Central memory CD8-positive, alpha-beta T cell (primary cell): ENCODE data around the gene NNAT.

Source experiments
- ATAC-seq: fragments of 150-1000 bp; cut with Tn5 transposase; replicated peaks from 2 replicates; pipeline ENCODE4 v1.10.0; 2022; ENCODE audit warnings: mild to moderate bottlenecking, moderate FRiP score, moderate number of reproducible peaks; ENCODE audit not compliant: poor library complexity, severe bottlenecking; ENCODE audit errors: extremely low read depth
- DNase-seq, 2 donors: peaks; one replicate each; pipeline ENCODE4 v3.0.0; 2021; ENCODE audit warnings: low spot score in 2 of 2
- H3K27ac Mint-ChIP-seq: one replicate; pipeline ENCODE4 v1.8.0; 2022; ENCODE audit warnings: low read depth, mild to moderate bottlenecking, moderate library complexity, mixed read lengths
- H3K27me3 Mint-ChIP-seq: one replicate; pipeline ENCODE4 v1.8.0; 2022; ENCODE audit warnings: mixed read lengths
- H3K36me3 Mint-ChIP-seq: one replicate; pipeline ENCODE4 v1.8.0; 2022; ENCODE audit warnings: mild to moderate bottlenecking, moderate library complexity, mixed read lengths; ENCODE audit not compliant: insufficient read depth
- H3K4me1 Mint-ChIP-seq: one replicate; pipeline ENCODE4 v1.8.0; 2022; ENCODE audit warnings: mixed read lengths
- H3K4me3 Mint-ChIP-seq: one replicate; pipeline ENCODE4 v1.8.0; 2022; ENCODE audit warnings: mild to moderate bottlenecking, moderate library complexity, mixed read lengths
- H3K9me3 Mint-ChIP-seq: one replicate; pipeline ENCODE4 v1.8.0; 2022; ENCODE audit warnings: mixed read lengths

Gene NNAT

GRCh38 chr20:37559312-37560027 lies 38.4 kb downstream of the NNAT start:
- peaks cover 57% of the 10 kb centered on the region for H3K27me3 Mint-ChIP-seq
- H3K4me3 Mint-ChIP-seq, result no peak overlapping the region
- DNase-seq (no peak), ATAC-seq (no peak)
- H3K36me3 Mint-ChIP-seq, result peaks cover 1% of the 10 kb centered on the region
- no peaks in the 10 kb centered on the region for H3K4me1 Mint-ChIP-seq
- no peaks in the 10 kb centered on the region for H3K9me3 Mint-ChIP-seq
- no peak overlapping the region for H3K27ac Mint-ChIP-seq

GRCh38 chr20:37560629-37561028 lies 39.6 kb downstream of the NNAT start:
- Mint-ChIP-seq H3K4me1 (no peaks in the 10 kb centered on the region), H3K27ac (no peak overlapping the region)

DNA sequence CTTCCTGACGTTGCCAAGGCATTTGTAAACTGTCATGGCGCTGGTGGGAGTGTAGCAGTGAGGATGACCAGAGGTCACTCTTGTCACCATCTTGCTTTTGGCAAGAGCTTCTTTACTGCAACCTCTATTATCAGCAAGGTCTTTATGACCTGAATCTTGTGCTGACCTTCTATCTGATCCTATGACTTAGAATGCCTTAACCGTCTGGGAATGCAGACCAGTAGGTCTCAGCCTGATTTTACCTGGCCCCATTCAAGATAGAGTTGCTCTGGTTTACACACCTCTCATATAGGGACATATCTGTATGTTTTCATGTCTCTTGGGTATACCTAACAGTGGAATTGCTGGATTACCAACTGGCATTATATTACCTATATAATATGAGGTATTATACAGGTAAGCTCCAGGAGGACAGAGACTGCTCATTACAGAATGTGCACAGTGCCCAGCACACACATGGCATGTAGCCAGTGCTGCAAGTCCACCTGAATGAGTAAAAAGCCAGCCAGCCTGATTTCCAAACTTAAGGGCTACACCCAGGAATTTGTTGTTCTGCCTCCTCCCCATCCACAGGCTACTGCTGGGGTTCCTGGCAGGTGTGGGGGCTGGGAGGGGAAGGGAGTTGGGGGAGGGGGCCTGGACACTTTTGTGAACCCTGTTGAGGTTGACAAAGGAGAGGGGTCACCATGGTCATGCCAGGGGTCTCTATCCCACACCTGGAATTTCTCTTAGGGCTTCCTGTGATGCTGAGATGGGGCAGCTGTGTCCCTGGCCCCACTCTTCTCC lies 41.8 kb downstream of the NNAT start:
- Mint-ChIP-seq H3K4me1 (no peaks in the 10 kb centered on the region), H3K4me3 (no peak overlapping the region), H3K9me3 (no peaks in the 10 kb centered on the region), H3K27ac (no peak overlapping the region), H3K27me3 (peaks cover 67% of the 10 kb centered on the region), H3K36me3 (peaks cover 1% of the 10 kb centered on the region)
- DNase-seq, result no peak
- ATAC-seq, result no peak

More at GRCh38 chr20:37560629-37561028, 39.6 kb downstream of the NNAT start:
- no peaks in the 10 kb centered on the region for H3K9me3 Mint-ChIP-seq
- DNase-seq (no peak), ATAC-seq (no peak)
- no peak overlapping the region for H3K4me3 Mint-ChIP-seq
- peaks cover 1% of the 10 kb centered on the region for H3K36me3 Mint-ChIP-seq
- peaks cover 57% of the 10 kb centered on the region for H3K27me3 Mint-ChIP-seq

DNA sequence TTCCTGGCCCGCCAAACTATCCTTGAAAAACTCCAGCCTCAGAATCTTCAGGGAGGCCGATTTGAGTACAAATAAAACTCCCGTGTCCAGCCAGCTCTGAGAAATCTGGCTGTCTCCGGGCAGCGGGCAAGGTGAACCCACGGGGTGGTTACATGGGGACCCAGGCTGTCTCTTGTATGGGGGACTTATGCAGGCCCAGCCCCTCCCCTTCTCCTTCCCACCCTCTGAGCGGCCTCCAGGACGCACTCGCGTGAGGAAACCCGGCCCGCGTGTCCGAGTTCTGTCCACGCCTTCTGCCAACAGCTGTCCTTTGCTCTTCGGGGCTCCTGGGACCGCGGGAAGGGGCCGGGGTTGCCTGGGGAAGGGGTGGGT lies 43.0 kb downstream of the NNAT start:
- no peaks in the 10 kb centered on the region for H3K9me3 Mint-ChIP-seq
- no peak overlapping the region for H3K4me3 Mint-ChIP-seq
- H3K27me3 Mint-ChIP-seq, result peaks cover 73% of the 10 kb centered on the region
- peaks cover under 1% of the 10 kb centered on the region for H3K36me3 Mint-ChIP-seq
- no peak for ATAC-seq
- H3K27ac Mint-ChIP-seq, result no peak overlapping the region
- DNase-seq, result no peak
- no peaks in the 10 kb centered on the region for H3K4me1 Mint-ChIP-seq

- no peak overlapping the region for H3K4me3 Mint-ChIP-seq
- ATAC-seq, result no peak
Observed at GRCh38 chr20:37564388-37565133, 43.5 kb downstream of the NNAT start.

GRCh38 chr20:37565134-37565811 lies 44.2 kb downstream of the NNAT start:
- H3K9me3 Mint-ChIP-seq, result no peaks in the 10 kb centered on the region
- no peak overlapping the region for H3K27ac Mint-ChIP-seq

More at GRCh38 chr20:37564388-37565133, 43.5 kb downstream of the NNAT start:
- Mint-ChIP-seq H3K27me3 (peaks cover 74% of the 10 kb centered on the region), H3K27ac (no peak overlapping the region), H3K4me1 (no peaks in the 10 kb centered on the region), H3K36me3 (no peaks in the 10 kb centered on the region), H3K9me3 (no peaks in the 10 kb centered on the region)
- peak; percentile 17 to 23 for DNase-seq

GRCh38 chr20:37566590-37567330 lies 45.7 kb downstream of the NNAT start:
- Mint-ChIP-seq H3K27ac (no peak overlapping the region), H3K9me3 (no peaks in the 10 kb centered on the region), H3K4me3 (no peak overlapping the region), H3K4me1 (no peaks in the 10 kb centered on the region), H3K36me3 (no peaks in the 10 kb centered on the region), H3K27me3 (peaks cover 88% of the 10 kb centered on the region)
- no peak for ATAC-seq
- DNase-seq, result no peak

More at GRCh38 chr20:37565134-37565811, 44.2 kb downstream of the NNAT start:
- Mint-ChIP-seq H3K4me3 (no peak overlapping the region), H3K4me1 (no peaks in the 10 kb centered on the region), H3K27me3 (peaks cover 81% of the 10 kb centered on the region), H3K36me3 (no peaks in the 10 kb centered on the region)
- ATAC-seq (no peak), DNase-seq (no peak)

DNA sequence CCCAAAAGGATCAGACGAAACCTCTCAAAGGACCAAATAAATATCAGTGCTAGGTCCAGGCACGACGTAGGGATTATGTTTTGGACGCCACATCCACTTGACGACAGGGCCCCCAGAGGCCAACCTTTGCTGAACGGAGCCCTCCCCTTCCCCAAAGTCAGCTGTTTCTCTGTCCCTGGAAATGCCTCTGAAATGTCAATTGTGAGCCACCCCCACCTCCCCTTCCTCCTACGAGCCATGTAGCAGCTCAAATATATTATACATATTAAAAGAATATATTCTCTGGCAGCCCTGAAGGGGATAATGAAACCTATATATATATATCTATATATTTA lies 46.2 kb downstream of the NNAT start:
- Mint-ChIP-seq H3K9me3 (no peaks in the 10 kb centered on the region), H3K4me3 (no peak overlapping the region), H3K27ac (no peak overlapping the region), H3K4me1 (no peaks in the 10 kb centered on the region), H3K27me3 (peaks cover 88% of the 10 kb centered on the region), H3K36me3 (no peaks in the 10 kb centered on the region)
- ATAC-seq, result no peak
- no peak for DNase-seq

DNA sequence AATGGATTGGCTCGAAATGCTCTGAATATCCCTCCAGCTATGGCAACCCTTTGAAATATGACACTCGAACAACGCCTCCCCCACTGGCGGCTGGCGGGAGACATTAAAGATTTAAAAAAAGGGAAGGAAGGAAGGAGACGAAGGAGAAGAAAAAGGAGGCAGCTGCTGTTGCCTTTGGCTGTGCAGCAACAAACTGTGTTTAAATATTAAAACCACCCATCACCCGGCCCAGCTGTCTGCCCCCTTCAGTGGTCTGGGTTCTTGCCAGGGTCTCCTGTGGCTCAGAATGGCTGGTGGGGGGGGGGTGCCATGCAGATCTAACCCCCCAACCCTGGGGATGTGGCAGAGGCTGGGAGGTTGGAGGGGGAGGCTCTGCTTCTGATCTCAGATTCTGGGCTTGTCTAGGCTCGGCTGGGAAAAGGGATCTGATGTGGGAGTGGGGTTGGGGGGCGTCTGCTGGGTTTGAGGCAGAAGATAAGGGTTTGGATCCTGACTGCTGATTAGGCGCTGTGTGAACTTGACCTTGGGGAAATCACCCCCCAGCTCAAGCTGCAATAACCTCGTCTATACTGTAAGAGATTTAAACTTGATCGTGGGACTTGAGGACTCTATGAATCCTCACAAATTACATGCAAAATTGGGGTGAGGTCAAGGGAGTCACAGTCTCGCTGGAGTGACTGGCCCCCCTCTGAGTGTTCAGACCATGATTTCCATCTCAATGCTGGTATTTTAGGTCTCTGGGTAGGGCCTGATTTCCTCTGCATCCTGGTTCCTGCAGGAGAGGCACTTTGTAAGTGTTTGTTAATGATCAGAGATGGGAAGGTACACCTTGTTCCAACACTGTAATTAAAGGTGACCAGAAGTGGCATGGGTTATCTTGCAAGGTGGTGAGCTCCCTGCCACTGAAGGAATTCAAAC lies 46.9 kb downstream of the NNAT start:
- no peak for DNase-seq
- Mint-ChIP-seq H3K9me3 (no peaks in the 10 kb centered on the region), H3K27ac (no peak overlapping the region), H3K4me1 (no peaks in the 10 kb centered on the region), H3K27me3 (peaks cover 90% of the 10 kb centered on the region), H3K4me3 (no peak overlapping the region), H3K36me3 (no peaks in the 10 kb centered on the region)
- ATAC-seq, result no peak

- Mint-ChIP-seq H3K36me3 (no peaks in the 10 kb centered on the region), H3K4me1 (no peaks in the 10 kb centered on the region), H3K4me3 (no peak overlapping the region), H3K9me3 (no peaks in the 10 kb centered on the region), H3K27ac (no peak overlapping the region), H3K27me3 (peaks cover 85% of the 10 kb centered on the region)
- ATAC-seq (no peak), DNase-seq (no peak)
Observed at GRCh38 chr20:37570419-37570818, 49.4 kb downstream of the NNAT start.

- H3K27me3 Mint-ChIP-seq, result peaks cover 79% of the 10 kb centered on the region
- ATAC-seq (no peak), DNase-seq (no peak)
- H3K36me3 Mint-ChIP-seq, result no peaks in the 10 kb centered on the region
- no peak overlapping the region for H3K4me3 Mint-ChIP-seq
- H3K27ac Mint-ChIP-seq, result no peak overlapping the region
- H3K9me3 Mint-ChIP-seq, result no peaks in the 10 kb centered on the region
- no peaks in the 10 kb centered on the region for H3K4me1 Mint-ChIP-seq
Observed at GRCh38 chr20:37571033-37571432, 50.0 kb downstream of the NNAT start.
